Inferior parietal cortex (tissue), 1 donor: ENCODE data around the gene ATP8B4.
"Not testable (repeated sequence)": the region's sequence is repeated elsewhere in the genome, so short reads cannot be mapped to it uniquely, and the experiment has no call there.

ENCODE experiments used
- DNase-seq: peaks from one replicate; pipeline ENCODE4 v3.0.0-alpha.2; 2016; ENCODE audit errors: extremely low spot score

The ATP8B4 gene, protein sequence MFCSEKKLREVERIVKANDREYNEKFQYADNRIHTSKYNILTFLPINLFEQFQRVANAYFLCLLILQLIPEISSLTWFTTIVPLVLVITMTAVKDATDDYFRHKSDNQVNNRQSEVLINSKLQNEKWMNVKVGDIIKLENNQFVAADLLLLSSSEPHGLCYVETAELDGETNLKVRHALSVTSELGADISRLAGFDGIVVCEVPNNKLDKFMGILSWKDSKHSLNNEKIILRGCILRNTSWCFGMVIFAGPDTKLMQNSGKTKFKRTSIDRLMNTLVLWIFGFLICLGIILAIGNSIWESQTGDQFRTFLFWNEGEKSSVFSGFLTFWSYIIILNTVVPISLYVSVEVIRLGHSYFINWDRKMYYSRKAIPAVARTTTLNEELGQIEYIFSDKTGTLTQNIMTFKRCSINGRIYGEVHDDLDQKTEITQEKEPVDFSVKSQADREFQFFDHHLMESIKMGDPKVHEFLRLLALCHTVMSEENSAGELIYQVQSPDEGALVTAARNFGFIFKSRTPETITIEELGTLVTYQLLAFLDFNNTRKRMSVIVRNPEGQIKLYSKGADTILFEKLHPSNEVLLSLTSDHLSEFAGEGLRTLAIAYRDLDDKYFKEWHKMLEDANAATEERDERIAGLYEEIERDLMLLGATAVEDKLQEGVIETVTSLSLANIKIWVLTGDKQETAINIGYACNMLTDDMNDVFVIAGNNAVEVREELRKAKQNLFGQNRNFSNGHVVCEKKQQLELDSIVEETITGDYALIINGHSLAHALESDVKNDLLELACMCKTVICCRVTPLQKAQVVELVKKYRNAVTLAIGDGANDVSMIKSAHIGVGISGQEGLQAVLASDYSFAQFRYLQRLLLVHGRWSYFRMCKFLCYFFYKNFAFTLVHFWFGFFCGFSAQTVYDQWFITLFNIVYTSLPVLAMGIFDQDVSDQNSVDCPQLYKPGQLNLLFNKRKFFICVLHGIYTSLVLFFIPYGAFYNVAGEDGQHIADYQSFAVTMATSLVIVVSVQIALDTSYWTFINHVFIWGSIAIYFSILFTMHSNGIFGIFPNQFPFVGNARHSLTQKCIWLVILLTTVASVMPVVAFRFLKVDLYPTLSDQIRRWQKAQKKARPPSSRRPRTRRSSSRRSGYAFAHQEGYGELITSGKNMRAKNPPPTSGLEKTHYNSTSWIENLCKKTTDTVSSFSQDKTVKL

DNA sequence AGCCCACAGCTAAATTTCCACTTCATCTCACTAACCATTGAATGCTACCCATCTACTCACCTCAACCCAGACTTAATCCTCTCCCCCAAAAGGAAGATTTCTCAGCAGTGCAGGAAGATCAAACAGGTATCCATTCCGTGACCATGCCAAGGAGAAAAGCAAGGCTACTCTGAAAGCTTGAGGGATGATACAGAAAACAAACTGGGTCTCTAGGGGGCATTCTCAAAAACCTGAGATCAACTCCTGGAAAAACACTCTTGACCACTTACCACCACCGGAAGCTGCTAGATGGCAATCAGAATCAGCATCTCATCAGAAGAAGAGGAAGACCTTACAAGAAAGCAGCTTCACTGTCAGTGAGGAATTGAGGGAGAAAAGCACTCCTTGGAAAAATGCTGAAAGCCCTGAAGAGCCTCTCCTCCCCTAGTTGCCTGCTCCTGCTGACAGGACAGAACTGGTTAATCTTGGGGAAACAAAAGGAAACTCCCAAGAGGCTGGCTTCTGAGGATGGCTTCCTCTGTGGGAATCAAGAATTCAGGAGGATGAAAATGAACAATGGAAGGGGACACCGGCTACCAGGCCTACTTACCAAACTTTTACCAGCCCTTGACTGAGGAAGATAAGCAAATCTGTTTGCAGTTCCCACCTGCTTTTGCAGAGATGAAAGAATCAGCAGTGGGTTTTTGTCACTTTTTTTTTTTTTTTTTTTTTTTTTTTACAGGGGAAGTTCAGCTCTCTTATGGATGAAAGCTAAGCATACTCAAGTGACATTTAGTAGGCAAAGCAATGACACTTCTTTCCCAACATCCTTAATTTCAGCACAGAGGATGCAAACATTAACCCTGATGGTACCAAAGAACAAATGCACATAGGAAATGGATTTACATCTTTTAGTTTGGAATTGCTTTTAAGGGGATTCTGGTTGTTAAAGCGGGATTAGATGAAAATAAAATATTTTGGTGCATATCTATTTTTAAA, at the start of gene ATP8B4:
TSS of gene ATP8B4 (minus strand) at position 171 of the 978 bp plus-strand sequence. CDS start 12,267 bp downstream, outside the sequence.
- DNase-seq = no peak

DNA sequence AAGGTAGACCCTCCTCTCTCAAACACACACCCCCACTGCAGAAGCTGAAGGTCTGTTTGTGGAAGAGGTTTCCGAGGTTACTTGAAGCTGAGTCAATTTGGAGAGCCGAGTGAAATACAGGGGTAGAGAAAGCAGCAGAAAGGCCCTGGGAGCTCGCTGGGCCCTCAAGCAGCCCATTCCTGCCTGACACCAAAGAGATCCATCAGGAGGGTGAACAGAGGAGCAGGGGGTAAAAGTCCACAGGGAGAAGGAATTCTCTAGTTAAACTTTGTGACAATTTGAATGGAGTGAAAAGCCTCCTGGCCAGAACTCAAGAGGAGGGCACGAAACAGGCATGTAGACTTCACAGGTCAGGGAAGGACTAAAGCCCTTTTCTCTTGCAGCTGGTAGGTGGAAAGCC, 49.3 kb upstream of the ATP8B4 start:
- no peak for DNase-seq

DNA sequence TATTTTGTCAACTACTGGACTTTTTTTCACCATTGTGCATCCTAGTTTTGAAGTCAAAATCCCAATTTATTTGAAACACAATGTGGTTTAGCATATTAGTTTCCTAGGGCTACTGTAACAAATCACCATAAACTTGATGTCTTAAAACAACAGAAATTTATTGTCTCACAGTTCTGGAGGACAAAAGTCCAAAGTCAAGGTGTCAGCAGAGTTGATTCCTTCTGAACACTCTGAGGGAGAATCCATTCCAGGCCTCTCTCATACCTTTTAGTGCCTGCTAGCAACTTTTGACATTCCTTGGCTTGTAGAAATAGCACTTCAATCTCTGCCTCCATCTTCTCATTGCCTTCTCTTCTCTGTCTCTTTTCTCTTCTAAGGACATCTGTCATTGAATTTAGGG, 48.1 kb upstream of the ATP8B4 start:
- DNase-seq = no peak

DNA sequence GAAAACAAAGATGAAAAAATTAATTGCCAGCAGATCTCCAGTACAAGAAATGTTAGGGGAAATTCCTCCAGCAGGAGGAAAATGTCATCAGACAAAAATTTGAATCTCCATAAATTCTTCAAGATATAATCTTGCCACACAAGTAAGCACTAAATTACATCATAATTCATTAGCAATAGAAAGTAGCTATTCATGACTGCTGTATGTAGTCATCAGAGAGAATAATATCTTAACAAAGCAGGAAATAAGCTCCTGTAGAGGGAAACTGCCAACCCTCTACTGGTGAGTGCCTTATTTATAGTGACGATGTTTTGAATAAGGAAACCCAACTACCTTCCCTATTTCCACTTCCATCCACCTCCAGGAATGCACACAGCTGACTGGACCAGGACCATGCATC, 47.2 kb upstream of the ATP8B4 start:
- no peak for DNase-seq

DNA sequence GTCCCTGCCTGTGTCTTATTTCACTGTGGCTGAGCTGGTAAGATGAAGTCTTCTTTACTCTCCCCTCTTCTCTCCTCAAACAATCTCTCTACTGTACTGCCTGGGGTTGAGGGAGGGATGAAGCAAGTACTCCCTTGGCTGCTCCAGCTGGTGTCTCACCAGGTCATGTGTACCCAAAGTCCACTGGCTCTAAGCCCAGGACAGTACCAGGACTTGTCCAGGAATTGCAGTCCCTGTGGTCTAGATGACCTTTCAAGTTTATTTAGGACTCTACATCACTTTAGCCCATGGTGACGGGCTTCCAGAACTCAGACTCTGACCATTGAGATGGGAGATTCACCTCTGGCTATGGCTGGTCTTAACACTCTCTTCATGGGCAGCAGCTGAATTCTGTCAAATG, 45.4 kb upstream of the ATP8B4 start:
- DNase-seq = no peak

DNA sequence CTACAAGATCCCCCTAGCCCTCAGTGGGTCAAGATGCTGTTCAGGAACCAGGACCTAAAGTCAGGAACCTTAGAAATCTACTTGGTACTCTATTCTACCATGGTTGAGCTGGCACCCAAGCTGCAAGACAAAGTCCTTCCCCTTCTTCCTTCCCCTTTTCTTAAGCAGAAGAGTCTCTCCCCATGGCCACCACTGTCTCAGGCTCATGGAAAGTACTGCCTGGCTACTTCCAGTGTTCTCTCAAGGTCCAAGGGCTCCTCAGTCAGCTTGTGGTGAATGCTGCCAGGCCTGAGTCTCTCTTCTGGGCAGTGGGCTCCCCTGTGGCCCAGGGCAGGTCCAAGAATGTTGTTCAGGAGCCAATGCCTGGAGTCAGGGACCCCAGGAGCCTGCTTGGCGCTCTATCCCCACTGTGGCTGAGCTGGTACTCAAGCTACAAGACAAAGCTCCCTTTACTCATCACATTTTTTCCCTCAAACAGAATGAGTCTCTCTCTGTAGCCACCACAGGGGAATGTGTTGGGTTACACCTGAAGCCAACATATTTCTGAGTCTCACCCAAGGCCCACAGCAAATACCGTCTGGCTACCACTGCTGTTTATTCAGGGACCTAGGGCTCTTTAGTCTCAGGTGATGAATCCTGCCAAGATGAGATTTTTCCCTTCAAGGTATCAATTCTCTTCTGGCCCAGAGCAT, 44.8 kb upstream of the ATP8B4 start:
- no peak for DNase-seq

DNA sequence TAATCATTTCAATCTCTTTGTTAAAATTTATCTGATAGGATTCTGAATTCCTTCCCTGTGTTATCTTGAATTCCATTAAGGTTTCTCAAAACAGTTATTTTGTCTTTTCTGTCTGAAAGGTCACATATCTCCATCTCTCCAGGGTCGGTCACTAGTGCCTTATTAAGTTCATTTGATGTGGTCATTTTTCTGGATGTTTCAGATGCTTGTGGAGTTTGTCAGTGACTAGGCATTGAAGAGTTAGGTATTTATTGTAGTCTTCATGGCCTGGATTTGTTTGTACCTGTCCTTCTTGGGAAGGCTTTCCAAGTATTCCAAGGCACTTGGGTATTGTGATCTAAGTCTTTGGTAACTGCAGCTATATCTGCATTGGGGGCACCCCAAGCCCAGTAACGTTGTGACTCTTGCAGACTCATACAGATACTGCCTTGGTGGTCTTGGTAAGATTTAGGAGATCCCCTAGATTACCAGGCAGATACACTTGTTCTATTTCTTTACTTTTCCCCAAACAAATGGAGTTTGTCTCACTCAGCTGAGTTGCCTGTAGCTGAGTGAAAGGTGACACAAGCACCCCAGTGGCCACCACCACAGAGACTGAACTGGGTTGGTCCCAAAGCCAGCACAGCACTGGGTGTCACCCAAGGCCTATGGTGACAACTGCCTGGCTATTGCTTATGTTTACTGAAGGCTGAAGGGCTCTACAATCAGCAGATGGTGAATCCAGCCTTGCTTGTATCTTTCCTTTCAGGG, 44.1 kb upstream of the ATP8B4 start:
- DNase-seq = no peak

DNA sequence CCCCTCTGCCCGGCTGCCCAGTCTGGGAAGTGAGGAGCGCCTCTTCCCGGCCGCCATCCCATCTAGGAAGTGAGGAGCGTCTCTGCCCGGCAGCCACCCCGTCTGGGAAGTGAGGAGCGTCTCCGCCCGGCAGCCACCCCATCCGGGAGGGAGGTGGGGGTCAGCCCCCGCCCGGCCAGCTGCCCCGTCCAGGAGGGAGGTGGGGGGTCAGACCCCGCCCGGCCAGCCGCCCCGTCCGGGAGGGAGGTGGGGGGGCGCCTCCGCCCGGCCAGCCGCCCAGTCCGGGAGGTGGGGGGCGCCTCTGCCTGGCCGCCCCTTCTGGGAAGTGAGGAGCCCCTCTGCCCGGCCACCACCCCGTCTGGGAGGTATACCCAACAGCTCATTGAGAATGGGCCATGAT, 39.2 kb upstream of the ATP8B4 start:
- DNase-seq = not testable (repeated sequence)

DNA sequence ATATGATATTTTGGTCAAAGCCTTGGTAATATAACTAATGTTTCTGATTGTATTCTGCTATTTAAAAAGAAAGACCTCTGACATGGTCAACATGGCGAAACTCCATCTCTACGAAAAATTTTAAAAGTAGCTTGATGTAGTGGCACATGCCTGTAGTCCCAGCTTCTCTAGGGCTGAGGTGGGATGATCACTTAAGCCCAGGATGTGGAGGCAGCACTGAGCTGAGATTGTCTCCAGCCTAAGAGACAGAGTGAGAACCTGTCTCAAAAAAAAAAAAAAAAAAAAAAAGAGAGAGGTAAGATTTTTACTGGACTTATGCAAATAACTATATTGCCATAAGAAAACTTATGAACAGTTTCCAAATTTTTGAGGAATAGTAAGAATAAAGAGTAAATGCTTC, 32.4 kb upstream of the ATP8B4 start:
- DNase-seq = no peak

DNA sequence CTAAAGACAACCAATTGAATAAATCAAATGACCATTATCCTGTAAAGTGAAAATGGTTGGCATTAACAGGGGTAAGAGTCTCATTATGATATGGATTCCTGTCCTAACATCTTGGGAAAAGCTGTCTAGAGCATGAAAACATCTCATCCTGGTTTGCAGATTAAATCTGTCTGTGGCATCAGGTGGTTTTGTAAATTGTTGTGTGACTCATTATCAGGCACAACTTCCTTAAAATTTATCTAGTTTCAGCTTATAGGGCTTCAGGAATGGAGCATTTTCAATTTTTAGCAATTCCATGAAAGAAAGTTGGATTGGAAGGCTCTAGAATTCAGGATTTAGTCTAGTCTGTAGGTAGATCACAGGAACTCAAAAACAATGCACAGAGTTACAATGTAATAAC, 31.8 kb upstream of the ATP8B4 start:
- DNase-seq = no peak

DNA sequence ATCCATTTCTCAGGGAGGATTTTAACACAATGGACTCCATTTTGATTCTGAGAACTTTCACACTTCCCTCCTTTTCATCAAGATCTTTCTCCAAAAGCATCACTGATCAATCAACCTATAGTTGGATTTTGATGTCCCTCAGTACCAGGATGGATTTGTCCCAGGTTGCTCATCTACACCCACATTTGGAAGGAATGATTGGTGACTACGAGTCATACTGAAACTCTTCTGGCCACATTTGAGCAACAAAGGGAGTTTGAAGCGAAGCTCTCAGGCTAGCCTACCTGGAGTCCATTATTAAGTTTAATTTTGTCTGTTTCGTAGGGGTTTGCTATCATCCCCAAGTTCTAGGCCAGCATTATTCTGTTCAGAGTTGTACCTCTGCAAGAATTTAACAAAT, 31.3 kb upstream of the ATP8B4 start:
- DNase-seq = no peak

DNA sequence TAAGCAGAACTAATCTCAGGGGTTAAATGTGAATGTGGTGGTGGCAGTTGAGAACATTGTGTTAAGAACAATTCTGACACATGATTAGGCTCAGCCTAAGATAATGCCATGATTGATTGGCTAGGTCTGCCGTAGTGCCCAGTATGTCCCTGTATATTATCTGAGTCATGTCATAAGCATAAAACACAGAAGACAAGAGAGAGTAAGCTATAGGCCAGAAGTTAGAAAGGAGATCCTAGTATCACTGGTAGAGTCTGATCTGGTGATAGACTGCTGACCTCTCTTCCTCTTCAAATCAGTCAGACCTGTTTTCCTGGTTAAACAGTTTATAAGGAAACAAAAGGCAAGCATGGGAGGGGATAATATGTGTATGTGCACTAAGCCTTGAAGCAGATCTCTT, 30.1 kb upstream of the ATP8B4 start:
- no peak for DNase-seq

DNA sequence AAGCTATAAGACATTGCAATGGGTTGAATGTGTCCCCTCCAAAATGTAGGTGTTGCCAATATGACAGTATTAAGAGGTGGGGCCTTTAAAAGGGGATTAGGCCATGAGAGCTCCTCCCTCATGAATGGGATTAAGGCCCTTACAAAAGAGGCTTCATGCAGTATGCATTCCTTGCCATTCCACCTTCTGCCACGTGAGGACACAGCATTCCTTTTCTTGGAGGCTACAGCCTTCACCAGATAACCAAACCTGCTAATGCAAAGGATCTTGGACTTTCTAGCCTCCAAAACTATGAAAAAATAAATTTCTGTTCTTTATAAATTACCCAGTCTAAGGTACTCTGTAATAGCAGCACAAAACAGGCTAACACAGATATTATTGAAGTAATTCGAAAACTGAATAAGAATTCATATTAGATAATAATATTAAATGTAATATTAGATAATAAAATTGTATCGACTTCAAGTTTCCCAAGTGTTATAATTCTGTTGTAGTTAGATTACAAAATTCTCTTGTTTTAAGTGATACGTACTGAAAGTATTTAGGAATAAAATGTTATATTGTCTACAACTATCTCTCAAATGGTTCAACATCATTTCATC, 29.4 kb upstream of the ATP8B4 start:
- DNase-seq = no peak

DNA sequence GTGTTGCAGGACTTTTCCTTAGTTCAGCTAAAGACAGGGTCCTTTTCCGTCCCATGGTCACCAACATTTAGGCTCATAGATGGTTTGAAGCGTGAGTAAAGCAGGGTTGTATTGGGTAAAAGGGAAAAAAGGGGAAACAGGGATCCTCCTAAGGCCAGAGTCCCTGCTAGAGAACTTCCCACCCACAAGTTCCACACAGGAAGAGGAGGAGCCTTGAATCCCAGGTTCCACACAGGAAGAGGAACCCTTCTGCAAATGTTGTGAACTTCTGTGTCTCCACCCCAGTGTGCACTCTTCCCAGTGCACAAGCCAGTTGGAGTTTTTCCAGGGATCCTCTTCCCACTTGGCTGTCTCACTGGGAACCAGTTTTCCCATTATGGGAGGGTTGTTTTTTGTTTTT, 27.6 kb upstream of the ATP8B4 start:
- no peak for DNase-seq

DNA sequence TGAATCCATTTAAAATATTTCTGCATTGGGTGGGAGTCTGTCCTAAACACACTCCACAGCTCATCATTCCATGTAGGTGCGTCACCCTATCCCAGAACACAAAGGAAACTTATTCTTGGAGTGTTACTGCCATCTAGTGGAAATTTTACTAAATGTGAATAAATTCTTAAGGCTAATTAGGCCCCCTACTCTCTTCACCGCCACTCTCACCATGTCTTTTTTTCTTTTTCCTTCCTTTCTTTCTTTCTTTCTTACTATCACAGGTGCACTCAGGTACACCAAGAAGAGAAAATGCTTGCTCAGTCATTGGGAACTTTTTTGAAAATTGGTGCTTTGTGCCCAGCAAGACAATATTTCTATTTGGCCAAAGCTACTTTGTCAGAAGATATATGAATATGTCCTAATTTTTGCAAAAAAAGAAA, 26.4 kb upstream of the ATP8B4 start:
- DNase-seq = peak; percentile 90

DNA sequence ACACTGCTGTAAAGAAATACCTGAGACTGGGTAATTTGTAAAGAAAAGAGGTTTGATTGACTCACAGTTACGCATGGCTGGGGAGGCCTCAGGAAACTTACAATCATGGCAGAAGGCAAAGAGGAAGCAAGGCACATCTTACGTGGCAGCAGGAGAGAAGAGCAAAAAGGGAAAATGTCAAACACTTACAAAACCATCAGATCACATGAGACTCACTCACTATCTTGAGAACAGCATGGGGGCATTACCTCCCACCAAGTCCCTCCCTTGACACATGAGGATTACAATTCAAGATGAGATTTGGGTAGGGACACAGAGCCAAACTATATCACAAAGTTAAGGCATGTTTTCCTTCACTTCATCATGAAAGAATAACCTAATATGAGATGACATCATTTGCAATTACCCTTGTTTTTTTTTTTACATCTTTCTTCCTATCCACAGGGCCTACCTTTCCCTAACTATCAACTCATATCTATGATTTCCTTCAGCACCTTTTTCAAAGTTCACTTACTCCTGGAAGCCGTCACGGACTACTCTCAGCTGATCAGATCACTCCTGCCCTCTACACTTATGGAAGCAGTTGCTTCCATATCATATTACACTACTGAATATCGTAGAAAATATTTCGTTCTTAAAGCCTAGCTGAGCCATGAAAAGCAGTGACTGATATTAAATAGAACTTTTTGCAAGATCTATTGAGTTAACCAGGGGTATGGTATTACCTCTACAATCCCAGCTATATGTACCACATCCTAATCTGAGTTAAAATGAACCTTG, 25.5 kb upstream of the ATP8B4 start:
- no peak for DNase-seq

DNA sequence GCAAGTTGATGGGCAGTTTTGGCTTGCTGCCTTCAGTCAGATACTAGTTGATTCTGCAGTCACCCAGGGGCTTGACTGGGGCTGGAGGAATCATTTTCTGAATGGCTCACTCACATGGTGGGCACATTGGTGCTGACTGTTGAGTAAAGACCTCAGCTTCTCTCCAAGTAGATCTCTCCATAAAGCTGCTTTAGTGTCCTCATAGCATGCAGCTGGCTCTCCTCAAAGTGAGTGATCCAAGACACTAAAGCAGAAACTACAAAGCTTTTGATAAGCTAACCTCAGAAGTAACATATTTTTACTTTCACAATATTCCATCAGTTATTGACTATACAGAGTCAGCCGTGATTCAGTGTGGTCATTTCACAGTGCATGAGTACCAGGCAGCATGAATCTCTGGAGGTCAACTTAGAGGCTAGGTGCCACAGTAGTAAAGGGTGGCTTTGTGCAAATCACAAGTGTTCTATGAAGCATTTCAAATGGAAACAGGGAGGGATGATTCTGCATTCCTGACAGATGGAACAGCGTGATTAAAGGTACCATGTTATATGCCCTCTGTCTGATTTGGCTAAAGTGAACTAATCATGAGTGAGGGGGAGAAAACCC, 24.3 kb upstream of the ATP8B4 start:
- no peak for DNase-seq

DNA sequence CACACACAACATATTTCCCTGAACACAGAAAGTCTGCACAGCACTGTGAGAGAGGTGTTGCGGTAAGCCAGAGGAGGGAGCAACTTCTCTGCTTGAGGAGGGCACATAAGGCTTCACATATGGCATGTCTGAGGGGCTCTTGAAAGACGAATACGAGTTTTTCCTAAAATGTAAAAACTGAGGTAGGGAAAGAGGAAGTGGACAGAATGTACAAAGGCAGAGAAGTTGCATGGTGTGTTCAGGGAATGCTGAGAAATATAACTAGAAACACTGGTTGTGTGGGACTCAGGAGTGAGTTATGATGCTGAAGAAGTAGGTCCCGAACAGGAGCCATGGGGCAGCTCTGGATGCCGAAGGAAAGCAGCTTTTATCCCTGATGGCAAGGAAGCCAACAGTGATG, 22.8 kb upstream of the ATP8B4 start:
- DNase-seq = no peak
